GM13977 (cell line): Measurements from ENCODE around the gene MRPL39.

Source experiments
- DNase-seq: peaks from one replicate; pipeline ENCODE4 v3.0.0; 2012; ENCODE audit warnings: low spot score
- in situ Hi-C: fragments of 300-500 bp; cut with MboI; formaldehyde crosslinking; loops from one replicate; pipeline ENCODE4 v1.12.0; 2022; ENCODE audit warnings: low sequenced_read_pairs, low pct_unique_long_range_greater_than_20kb, mixed read lengths, inconsistent platforms; ENCODE audit not compliant: unreplicated experiment
- TF ChIP-seq, protein P1 (sequence below): IDR thresholded peaks from 2 replicates; pipeline ENCODE4 v1.5.1; 2012; ENCODE audit warnings: mild to moderate bottlenecking, control low read depth; ENCODE audit not compliant: insufficient read depth; ENCODE audit errors: extremely low read depth, missing control alignments

MRPL39 gene

DNA sequence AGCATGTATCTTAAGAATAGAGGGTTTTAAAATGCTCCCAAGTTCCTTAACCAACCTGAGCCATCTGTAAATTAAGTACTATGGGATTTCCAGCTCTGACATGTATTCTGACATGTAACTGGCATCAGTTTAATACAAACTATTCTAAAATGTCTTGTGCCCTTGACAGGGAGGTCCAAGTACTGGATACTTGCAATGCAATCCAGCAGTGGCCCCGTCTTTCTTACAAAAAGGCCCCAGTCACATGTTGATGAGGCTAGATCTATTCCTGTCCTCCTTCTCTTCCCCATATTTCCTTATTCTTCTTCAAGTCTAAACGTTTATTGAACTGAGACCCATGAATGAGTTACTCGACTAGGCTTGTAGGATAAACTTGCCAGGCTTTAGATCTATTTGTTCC is 46.4 kb downstream of the MRPL39 start:
- TF ChIP-seq, protein P1, sequence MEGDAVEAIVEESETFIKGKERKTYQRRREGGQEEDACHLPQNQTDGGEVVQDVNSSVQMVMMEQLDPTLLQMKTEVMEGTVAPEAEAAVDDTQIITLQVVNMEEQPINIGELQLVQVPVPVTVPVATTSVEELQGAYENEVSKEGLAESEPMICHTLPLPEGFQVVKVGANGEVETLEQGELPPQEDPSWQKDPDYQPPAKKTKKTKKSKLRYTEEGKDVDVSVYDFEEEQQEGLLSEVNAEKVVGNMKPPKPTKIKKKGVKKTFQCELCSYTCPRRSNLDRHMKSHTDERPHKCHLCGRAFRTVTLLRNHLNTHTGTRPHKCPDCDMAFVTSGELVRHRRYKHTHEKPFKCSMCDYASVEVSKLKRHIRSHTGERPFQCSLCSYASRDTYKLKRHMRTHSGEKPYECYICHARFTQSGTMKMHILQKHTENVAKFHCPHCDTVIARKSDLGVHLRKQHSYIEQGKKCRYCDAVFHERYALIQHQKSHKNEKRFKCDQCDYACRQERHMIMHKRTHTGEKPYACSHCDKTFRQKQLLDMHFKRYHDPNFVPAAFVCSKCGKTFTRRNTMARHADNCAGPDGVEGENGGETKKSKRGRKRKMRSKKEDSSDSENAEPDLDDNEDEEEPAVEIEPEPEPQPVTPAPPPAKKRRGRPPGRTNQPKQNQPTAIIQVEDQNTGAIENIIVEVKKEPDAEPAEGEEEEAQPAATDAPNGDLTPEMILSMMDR = no peak
- in situ Hi-C loops = loop anchor here (5.0 to 10.0 kb wide), 2 partner anchors 59 to 116 kb away; no protein-coding TSS in a partner anchor
- no peak for DNase-seq

DNA sequence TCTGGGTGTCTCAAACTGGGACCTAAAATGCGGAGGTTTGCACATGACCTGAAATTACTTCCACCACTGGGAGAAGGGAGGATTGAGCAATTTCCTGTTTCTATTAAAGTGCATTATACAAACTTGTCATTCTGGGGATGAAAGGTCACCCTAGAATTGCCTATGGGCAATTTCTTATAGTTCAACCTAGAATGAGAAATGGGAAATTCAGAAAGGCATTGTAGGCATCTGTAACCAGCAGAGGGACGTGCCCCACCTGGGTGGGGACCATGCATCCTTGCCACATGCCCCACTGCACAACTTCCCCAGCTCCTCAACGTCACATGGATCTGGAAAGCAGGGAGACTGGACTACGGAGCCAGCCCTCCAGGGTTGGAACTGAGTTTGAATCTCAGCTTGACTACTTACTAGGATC is 47.0 kb downstream of the MRPL39 start:
- in situ Hi-C loops = loop anchor here (5.0 to 10.0 kb wide), 2 partner anchors 58 to 115 kb away; no protein-coding TSS in a partner anchor
- no peak for DNase-seq
- TF ChIP-seq, protein P1 = no peak

DNA sequence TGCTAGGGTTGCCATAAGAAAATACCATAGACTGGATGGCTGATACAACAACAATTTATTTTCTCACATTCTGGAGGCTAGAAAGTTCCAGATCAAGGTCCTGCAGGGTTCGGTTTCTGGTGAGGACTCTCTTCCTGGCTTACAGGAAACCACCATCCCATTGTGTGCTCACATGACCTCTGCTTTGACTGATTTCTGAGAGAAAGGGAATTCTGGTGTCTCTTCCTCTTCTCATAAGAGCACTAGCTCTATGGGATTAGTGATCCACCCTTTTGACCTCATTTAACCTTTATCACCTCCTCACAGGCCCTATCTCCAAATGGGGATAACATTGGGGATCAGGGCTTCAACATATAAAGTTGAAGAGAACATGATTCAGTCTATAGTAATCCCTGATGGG is 47.5 kb downstream of the MRPL39 start:
- TF ChIP-seq, protein P1 = no peak
- no peak for DNase-seq
- in situ Hi-C loops = loop anchor here (5.0 to 10.0 kb wide), 2 partner anchors 57 to 115 kb away; no protein-coding TSS in a partner anchor

DNA sequence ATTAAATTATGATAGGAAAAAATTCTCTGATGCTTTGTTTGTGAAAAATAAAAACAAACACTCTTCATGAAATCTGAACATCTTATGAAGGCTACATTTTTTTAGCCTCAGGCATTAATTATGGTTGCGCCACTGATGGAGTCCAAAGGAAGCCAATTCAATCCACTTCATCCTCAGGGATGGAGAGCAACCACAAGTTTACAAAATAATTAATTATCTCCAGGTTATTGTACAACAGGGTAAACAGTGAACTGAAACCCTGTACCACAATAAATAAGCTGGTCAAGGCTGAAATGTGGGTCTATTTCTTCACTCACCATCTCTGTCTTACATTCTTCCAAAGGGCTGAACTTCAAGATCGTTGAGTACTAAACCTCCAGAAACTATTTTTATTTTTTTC is 49.2 kb downstream of the MRPL39 start:
- TF ChIP-seq, protein P1 = no peak
- in situ Hi-C loops = no loop called here
- DNase-seq = no peak

DNA sequence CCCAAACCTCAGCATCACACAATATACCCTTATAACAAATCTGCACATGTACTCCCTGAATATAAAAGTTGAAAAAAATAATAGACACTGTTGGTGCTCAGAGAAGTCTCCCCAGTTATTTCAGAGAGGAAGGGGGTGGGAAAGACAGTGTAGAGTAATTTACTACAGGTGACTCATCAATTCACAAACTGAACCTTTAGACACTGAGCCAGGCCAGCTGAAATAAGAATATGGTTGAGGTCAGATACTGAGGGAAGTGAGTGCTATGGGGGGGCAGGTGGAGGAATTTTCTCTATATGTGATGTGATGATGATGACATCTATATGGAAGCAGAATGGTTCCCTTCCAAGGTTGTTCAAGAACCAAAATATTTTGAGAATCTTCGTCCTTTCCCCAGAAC is 50.1 kb downstream of the MRPL39 start:
- no peak for DNase-seq
- in situ Hi-C loops = no loop called here
- TF ChIP-seq, protein P1 = no peak

DNA sequence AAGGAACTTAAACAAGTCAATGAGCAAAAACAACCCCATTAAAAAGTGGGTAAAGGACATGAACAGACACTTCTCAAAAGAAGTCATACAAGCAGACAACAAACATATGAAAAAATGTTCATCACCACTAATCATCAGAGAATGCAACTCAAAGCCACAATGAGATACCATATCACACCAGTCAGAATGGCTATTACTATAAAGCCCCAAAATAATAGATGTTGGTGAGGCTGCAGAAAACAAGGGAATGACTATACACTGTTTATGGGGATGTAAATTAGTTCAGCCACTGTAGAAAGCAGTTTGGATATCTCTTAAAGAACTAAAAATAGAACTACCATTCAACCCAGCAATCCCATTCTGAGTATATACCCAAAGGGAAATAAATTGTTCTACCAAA is 51.2 kb downstream of the MRPL39 start:
- TF ChIP-seq, protein P1 = no peak
- in situ Hi-C loops = no loop called here
- no peak for DNase-seq

DNA sequence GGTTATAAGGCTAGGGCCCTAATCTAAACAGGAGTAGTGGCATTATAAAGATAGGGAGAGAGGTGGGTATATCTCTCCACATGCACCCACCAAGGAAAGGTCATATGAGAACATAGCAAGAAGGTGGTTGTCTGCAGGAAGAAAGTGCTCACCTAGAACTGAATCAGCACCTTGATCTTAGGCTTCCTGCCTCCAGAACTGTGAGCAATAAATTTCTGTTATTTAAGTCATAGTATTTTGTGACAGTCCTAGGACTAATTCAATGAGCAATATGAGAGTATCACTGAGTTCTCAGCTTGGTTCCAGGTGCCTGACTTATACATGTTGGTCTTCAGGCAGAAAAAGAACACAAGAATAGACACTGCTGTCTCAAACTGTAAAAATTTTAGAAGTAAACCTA is 51.8 kb downstream of the MRPL39 start:
- no peak for DNase-seq
- in situ Hi-C loops = no loop called here
- TF ChIP-seq, protein P1 = no peak
